AG09309 (cell line): ENCODE results near the gene DNASE2.
"Not testable (repeated sequence)": the region's sequence is repeated elsewhere in the genome, so short reads cannot be mapped to it uniquely, and the experiment has no call there.

Source experiments
- DNase-seq: peaks from one replicate; pipeline ENCODE4 v3.0.0-alpha.2; 2010; ENCODE audit warnings: low read depth
- H3K4me3 ChIP-seq: 2 replicates; pipeline ENCODE4 v1.5.1; 2011; ENCODE audit warnings: mild to moderate bottlenecking, low read depth, low read length, moderate library complexity; ENCODE audit not compliant: control insufficient read depth
- CTCF ChIP-seq: IDR thresholded peaks from 2 replicates; pipeline ENCODE4 v1.5.1; 2011; ENCODE audit warnings: mild to moderate bottlenecking, low read depth, low read length, inconsistent platforms; ENCODE audit not compliant: insufficient read depth, control insufficient read depth; ENCODE audit errors: missing control alignments

Gene DNASE2

GRCh38 chr19:12881172-12881808 is at the start of gene DNASE2:
DNASE2 (minus strand) TSS chr19:12881449; CDS start chr19:12881375, 74 bp downstream.
- TF ChIP-seq CTCF, result no peak
- peak within 1 kb of the TSS; percentile 94 for H3K4me3 ChIP-seq

GRCh38 chr19:12930002-12930645 is 48.9 kb upstream of the DNASE2 start:
- no peak for TF ChIP-seq CTCF
- DNase-seq, result no peak
- H3K4me3 ChIP-seq, result no peak overlapping the region

More at GRCh38 chr19:12881172-12881808, at the start of gene DNASE2:
- peak; percentile 61 for DNase-seq

GRCh38 chr19:12924621-12925310 is 43.5 kb upstream of the DNASE2 start:
- no peak for DNase-seq
- H3K4me3 ChIP-seq, result no peak overlapping the region
- no peak for TF ChIP-seq CTCF

- no peak for TF ChIP-seq CTCF
- no peak overlapping the region for H3K4me3 ChIP-seq
- DNase-seq, result no peak
These were observed 41.7 kb upstream of the DNASE2 start for GRCh38 chr19:12922959-12923358.

- H3K4me3 ChIP-seq, result no peak overlapping the region
- no peak for TF ChIP-seq CTCF
- DNase-seq, result no peak
These were observed 39.8 kb upstream of the DNASE2 start for GRCh38 chr19:12921047-12921446.

- TF ChIP-seq CTCF, result no peak
- H3K4me3 ChIP-seq, result no peak overlapping the region
- DNase-seq, result no peak
These were observed 37.0 kb upstream of the DNASE2 start for GRCh38 chr19:12918253-12918652.

- DNase-seq, H3K4me3 ChIP-seq: not testable (repeated sequence)
These were observed 34.6 kb upstream of the DNASE2 start for GRCh38 chr19:12915860-12916259.
